Measurements from ENCODE around the gene ANO4.
A peak's percentile ranks its signal among the peaks of the same experiment; 100 is the strongest.

ANO4 gene

DNA sequence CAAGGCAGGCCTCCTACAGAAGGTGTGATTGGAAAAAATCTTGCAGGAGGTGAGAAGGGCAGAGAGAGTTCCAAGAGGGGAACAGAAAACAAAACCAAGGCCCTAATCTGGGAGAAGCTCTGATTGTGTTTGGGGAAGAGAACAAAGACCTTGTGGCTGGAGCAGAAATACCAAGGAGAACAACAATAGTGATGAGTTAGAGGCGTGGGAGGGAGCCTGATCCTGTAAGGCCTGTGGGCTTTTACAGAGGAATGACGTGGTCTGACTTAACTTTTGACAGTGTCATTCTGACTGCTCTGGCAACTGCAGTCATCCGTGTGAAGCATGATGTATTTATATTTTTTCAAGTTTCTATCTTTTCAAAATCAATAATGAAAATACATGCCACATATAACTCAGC is 200.6 kb downstream of the ANO4 start:
- DNase-seq = peak; percentile 77

GRCh38 chr12:100995771-100996170 is 201.2 kb downstream of the ANO4 start:
- peak; percentile 3 for DNase-seq

DNA sequence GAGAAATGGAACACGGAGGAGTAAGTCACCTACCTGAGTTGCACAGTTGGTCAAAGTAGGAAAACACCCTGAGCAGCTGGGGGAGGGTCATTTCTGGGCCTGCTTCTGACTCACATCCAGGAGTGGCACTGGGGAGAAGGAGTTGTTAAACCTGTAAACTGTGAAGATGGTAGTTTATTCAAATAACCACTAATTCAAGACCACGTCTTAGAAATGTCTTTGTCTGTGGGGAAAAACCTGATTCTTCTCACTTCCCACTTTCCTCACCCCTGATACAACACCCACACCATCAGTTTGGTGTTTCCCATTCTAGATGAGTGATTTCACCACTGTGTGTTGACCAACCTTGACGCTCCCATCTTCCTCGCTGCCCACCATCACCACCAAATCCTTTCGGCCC is 207.1 kb downstream of the ANO4 start:
- peak; percentile 25 for DNase-seq

- DNase-seq = no peak
Observed at GRCh38 chr12:101002696-101003419, 208.3 kb downstream of the ANO4 start.

DNA sequence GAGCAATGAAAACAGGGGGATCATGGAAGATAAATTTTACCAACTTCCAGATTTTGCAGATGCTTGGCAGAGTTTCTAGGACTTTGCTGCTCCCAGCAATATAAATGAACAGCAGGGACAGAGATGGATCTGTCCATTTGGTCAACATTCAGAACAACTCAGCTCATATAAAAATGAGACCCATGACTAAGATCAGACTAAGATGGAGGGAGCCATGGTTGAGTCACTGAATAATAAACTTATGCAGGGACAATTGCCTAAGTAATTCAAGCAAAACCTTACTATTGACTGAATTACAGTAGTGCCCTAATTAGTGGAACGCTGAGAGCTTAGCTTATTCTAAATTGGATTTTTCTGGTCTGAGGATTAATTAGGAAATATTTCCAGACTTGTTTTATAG is 210.3 kb downstream of the ANO4 start:
- DNase-seq = no peak

GRCh38 chr12:101009274-101009673 is 214.7 kb downstream of the ANO4 start:
- no peak for DNase-seq

GRCh38 chr12:101010896-101011295 is 216.3 kb downstream of the ANO4 start:
- DNase-seq = no peak

DNA sequence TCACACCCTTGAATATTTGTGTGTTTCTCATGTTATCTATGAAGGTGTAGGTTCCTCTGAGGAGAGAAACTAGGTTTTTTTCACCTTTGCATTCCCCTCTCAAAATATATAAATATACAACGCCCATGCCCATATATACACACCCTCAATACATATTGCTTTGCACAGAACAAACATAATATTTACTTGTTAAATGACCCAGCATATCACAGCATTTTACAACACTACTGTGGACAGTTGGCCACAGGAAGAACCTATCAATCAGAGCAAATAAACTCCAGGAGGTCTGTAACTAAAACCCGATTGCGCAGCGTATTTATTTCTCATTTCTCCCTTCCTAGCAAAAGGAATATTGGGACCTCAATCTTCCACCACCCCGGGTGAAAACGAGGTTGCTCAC is 219.4 kb downstream of the ANO4 start:
- no peak for DNase-seq

- no peak for DNase-seq
Observed at GRCh38 chr12:101015044-101015443, 220.5 kb downstream of the ANO4 start.

- DNase-seq = no peak
Observed at GRCh38 chr12:101018540-101018939, 224.0 kb downstream of the ANO4 start.

GRCh38 chr12:101019201-101019600 is 224.6 kb downstream of the ANO4 start:
- DNase-seq = no peak

DNA sequence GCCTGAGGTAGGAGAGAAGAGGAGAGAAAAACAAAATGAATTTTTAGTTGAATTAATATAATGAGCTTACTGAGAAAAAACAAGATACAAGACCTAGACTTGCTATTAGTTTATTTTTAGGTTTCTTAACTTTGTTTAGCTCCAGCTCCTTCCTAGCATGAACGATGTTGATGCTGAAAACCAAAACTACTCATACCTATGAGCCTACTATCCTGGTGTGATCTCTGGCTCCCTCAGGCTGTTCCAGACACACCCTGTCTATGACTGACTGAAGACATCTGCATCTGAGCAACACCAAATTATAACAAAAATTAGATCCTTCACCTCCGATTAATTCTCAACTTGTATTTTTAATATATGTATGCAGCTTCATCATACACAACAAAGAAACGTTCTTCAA is 225.1 kb downstream of the ANO4 start:
- DNase-seq = no peak

GRCh38 chr12:101021442-101021841 is 226.9 kb downstream of the ANO4 start:
- no peak for DNase-seq

DNA sequence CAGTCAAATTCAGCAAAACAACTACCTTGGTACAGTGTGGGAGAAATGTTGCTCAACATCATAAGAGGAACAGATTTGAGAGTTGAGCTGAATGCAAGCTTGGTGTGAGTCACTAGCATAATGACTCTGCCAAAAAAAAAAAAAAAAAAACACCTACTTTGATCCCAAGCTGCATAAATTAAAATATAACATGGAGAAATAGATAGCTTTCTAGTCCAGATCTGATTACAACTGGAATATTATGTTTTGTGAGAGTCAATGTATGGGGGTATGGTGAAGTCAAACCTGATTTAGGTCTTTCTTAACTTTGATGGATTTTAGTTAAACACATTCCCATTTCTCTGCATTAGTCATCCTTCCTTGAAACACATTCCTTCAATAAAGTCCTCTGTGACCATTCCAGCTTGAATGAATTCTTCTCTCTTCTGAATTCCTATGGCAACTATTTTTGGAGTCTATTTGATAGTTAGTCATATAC is 227.4 kb downstream of the ANO4 start:
- peak; percentile 44 for DNase-seq

DNA sequence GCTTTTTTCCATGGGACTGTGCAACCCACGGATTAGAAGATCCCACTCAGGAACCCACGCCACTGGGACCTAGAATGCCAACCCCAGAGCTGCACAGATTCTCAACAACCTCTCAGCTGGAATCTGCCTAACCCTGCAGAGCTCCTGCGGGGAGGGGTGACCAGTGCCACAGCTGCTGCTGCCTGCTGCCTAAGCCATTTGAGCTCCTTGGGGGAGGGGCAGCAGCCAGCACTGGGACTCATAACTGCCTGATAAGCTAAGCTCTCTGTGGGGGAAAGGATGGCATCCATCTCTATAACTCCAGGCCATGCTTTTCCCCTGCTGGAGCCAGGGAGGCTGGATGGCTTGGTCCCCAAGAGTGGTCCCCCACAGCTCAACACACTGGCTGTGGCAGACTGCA is 232.6 kb downstream of the ANO4 start:
- DNase-seq = no peak

DNA sequence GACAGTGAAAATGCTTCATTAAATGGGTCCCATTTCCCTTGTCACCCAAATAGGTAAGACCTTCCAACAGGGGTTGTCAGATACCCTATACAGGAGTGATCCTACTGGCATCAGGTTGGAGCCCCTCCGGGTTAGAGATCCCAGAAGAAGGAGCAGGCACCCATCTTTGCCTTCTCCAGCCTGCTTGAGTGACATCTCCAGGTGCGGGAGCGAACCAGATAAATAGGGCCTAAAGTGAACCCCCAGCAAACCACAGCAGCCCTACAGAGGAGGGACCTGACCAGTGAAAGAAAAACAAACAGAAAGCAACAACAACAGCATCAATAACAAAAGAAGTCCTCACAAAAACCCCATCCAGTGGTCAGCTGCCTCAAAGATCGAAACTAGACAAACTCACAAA is 233.2 kb downstream of the ANO4 start:
- DNase-seq = no peak

DNA sequence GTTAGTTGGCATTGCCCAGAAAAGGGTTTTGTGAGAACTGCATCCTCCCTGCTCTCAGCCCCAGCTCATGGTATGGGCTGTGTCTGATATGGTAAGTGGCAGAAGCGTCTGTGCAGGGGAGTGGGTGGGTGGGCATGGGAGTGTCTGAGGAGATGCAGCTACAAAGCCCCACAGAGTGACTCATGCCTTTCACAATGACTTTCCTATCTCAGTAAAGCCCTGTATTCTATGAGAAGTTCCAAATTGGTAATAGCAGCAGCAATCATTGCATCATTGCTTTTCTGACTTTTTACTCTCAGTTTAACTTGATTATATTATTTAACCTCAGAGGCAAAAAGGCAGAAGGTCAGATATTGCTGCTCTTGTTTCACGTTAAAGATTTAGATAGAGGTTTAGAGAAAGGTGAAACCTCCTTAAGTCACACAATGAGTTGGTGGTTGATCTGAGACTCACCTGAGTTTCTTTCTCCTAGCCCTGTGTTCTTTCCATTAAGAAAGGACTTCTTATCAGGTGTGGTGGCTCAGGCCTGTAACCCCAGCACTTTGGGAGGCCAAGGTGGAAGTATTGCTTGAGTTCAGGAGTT is 243.8 kb downstream of the ANO4 start:
- no peak for DNase-seq

- DNase-seq = no peak
Observed at GRCh38 chr12:101039848-101040531, 245.4 kb downstream of the ANO4 start.

GRCh38 chr12:101040936-101041335 is 246.4 kb downstream of the ANO4 start:
- DNase-seq = no peak

GRCh38 chr12:101042211-101042610 is 247.6 kb downstream of the ANO4 start:
- DNase-seq = no peak

- no peak for DNase-seq
Observed at GRCh38 chr12:101044512-101045059, 250.0 kb downstream of the ANO4 start.

- no peak for DNase-seq
Observed at GRCh38 chr12:101045486-101046464, 251.2 kb downstream of the ANO4 start.

DNA sequence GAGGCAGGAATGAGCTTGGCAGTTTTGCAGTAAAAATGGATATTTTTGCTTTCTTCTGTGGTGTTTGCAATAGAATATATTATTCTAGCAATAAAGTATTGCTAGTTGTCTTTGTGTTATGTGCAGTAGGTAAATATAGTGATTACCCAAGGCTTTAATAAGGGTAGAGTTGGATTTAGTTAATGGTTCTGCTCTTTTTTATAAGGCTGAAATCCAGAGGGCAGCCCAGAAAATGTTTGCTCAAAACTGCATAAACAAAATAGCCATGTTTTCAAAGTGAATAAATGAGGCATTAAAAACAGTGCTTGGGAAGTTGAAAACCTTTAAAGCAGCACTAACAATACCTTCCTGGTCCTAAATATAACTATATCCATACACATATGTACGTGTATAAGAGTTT is 253.1 kb downstream of the ANO4 start:
- DNase-seq = no peak

Data from inflammatory macrophage treated with lipopolysaccharide for 4 hours (primary cell).